ENCODE measurements around the gene ELOVL5. TPM values are rescaled to one million over a fixed set of nuclear protein-coding genes. Genes with fewer than 3 reads are reported as not detected.

ELOVL5 gene
- total RNA-seq, 3 donors from 2014 or later: 11.5 to 60.6 (median 27.5) TPM

DNA sequence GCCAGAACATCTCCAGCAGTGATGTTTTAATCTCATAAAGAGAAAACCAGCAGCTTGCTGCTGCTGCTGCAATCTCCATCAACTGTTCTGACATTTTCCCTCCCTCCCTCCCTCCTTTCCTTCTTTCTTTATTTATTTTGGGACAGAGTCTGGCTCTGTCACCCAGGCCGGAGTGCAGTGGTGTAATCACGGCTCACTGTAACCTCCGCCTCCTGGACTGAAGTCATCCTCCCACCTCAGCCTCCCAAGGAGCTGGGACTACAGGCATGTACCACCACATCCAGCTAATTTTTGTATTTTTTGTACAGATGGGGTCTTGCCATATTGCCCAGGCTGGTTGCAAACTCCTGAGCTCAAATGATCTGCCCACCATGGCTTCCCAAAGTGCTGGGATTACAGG, 5.7 kb downstream of the ELOVL5 start:
- H3K9me3 ChIP-seq: no peaks in the 10 kb centered on the region
- ATAC-seq: no peak
- intact Hi-C loops (cut with DNase I, micrococcal nuclease): no loop called here
- DNase-seq: no peak
- no peaks in the 10 kb centered on the region for H3K4me1 ChIP-seq (ENCODE audit: low read depth)
- H3K4me3 ChIP-seq: no peak overlapping the region
- no peaks in the 10 kb centered on the region for H3K36me3 ChIP-seq (ENCODE audit: low read depth)
- TF ChIP-seq, protein P1, sequence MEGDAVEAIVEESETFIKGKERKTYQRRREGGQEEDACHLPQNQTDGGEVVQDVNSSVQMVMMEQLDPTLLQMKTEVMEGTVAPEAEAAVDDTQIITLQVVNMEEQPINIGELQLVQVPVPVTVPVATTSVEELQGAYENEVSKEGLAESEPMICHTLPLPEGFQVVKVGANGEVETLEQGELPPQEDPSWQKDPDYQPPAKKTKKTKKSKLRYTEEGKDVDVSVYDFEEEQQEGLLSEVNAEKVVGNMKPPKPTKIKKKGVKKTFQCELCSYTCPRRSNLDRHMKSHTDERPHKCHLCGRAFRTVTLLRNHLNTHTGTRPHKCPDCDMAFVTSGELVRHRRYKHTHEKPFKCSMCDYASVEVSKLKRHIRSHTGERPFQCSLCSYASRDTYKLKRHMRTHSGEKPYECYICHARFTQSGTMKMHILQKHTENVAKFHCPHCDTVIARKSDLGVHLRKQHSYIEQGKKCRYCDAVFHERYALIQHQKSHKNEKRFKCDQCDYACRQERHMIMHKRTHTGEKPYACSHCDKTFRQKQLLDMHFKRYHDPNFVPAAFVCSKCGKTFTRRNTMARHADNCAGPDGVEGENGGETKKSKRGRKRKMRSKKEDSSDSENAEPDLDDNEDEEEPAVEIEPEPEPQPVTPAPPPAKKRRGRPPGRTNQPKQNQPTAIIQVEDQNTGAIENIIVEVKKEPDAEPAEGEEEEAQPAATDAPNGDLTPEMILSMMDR (IDR thresholded peaks at IDR 0.05): no peak

DNA sequence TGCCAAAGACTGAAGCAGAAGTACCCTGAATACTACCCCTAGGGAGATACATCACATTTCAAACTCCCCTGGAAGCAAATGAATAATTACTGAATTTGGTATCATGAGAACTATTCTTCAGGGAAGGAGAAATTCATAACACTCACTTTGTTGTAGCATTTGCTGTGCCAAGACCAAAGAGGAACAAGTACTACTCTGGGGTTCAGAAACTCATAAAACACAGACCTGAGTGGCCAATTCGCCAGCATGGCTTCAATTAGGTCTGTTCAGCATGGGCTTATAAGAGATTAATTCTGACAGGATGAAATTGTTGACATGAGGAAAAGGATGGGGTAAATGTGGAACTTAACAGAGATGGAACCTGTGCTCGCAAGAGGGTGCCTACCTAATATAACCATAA, 6.5 kb downstream of the ELOVL5 start:
- no peak for ATAC-seq
- TF ChIP-seq, protein P1 (IDR thresholded peaks at IDR 0.05): no peak
- intact Hi-C loops (cut with DNase I, micrococcal nuclease): no loop called here
- Histone ChIP-seq H3K9me3 (no peaks in the 10 kb centered on the region), H3K36me3 (ENCODE audit: low read depth) (no peaks in the 10 kb centered on the region), H3K4me3 (no peak overlapping the region), H3K4me1 (ENCODE audit: low read depth) (no peaks in the 10 kb centered on the region)
- DNase-seq: no peak

DNA sequence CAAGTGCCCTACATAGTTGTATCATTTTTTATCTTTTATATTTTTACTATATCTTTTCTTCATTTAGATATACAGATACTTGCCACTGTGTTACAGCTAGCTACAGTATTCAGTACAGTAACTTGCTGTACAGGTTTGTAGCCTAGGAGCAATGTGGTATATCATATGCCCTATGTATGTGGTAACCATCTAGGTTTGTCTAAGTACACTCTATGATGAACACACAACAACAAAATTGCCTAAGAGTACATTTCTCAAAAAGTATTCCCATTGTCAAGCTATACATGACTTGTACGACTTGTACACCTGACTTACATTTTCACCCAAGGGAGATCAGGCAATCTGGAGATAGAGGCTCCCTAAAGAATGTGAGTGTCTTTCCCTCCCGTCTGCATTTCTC, 8.2 kb downstream of the ELOVL5 start:
- TF ChIP-seq, protein P1 (IDR thresholded peaks at IDR 0.05): no peak
- intact Hi-C loops (cut with DNase I, micrococcal nuclease): no loop called here
- Histone ChIP-seq H3K9me3 (no peaks in the 10 kb centered on the region), H3K4me1 (ENCODE audit: low read depth) (no peaks in the 10 kb centered on the region), H3K36me3 (ENCODE audit: low read depth) (no peaks in the 10 kb centered on the region), H3K4me3 (no peak overlapping the region)
- DNase-seq (no peak), ATAC-seq (no peak)

- no peaks in the 10 kb centered on the region for H3K9me3 ChIP-seq
- TF ChIP-seq, protein P1 (IDR thresholded peaks at IDR 0.05): no peak
- ATAC-seq (no peak), DNase-seq (no peak)
- intact Hi-C loops (cut with DNase I, micrococcal nuclease): no loop called here
- H3K4me3 ChIP-seq: no peak overlapping the region
- H3K36me3 ChIP-seq (ENCODE audit: low read depth): no peaks in the 10 kb centered on the region
- no peaks in the 10 kb centered on the region for H3K4me1 ChIP-seq (ENCODE audit: low read depth)
Measured at GRCh38 chr6:53339424-53339823, 9.3 kb downstream of the ELOVL5 start.

DNA sequence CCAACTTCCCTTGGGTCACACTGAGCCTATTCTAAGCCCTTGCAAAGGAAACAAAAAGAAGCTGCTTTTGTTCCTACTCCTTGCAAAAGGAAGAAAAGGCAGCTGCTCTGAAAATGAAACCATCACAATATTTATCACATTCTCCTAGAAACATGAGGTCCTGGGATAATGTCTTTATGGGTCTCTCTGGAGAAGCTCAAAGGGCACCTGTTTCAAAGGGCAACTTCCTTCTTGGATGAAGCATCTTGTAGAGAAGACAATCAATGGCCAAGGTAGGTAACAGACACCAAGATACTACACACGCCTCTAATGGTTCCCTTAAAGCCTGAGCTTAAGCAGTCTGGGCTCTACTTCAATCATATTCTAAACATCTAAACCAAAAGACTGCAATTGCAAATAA, 10.4 kb downstream of the ELOVL5 start:
- no peak for DNase-seq
- TF ChIP-seq, protein P1 (IDR thresholded peaks at IDR 0.05): no peak

DNA sequence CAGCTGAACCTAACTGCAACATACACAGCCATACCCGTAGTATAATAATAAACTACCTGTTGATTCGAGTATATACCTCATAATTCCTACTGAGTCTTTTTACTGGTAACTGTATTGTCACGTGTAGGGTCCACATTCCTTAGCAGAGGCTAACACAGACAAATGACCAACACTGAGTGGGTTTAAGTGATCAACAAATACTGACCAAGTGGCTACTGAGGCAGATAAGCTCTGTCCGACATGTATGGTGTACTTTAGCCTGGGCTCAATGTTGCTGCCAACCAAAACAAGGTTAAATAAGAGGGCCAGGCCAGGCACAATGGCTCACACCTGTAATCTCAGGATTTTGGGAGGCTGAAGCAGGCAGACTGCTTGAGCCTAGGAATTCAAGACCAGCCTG, 12.7 kb downstream of the ELOVL5 start:
- DNase-seq (no peak), ATAC-seq (no peak)
- intact Hi-C loops (cut with DNase I, micrococcal nuclease): no loop called here
- Histone ChIP-seq H3K36me3 (ENCODE audit: low read depth) (no peaks in the 10 kb centered on the region), H3K4me3 (no peak overlapping the region), H3K9me3 (no peaks in the 10 kb centered on the region), H3K4me1 (ENCODE audit: low read depth) (no peaks in the 10 kb centered on the region)
- TF ChIP-seq, protein P1 (IDR thresholded peaks at IDR 0.05): no peak

More for the DNA sequence above, 10.4 kb downstream of the ELOVL5 start:
- peak; percentile 55 for ATAC-seq
- Histone ChIP-seq H3K9me3 (no peaks in the 10 kb centered on the region), H3K4me1 (ENCODE audit: low read depth) (no peaks in the 10 kb centered on the region), H3K4me3 (no peak overlapping the region), H3K36me3 (ENCODE audit: low read depth) (no peaks in the 10 kb centered on the region)
- intact Hi-C loops (cut with DNase I, micrococcal nuclease): no loop called here

Measured in mucosa of descending colon (tissue), 3 donors.